GM23338 (cell line): ENCODE measurements around the gene PLPP6. TPM values are rescaled to one million over a fixed set of nuclear protein-coding genes. Genes with fewer than 3 reads are reported as not detected.

ENCODE experiments used
- ATAC-seq: fragments of 200-7000 bp; cut with Tn5 transposase; 3 replicates; pipeline ENCODE4 v1.9.1; 2020
- DNase-seq: peaks from one replicate; pipeline ENCODE4 v3.0.0-alpha.2; 2015; ENCODE audit warnings: low spot score
- H2AFZ ChIP-seq: fragments of 200-600 bp; sonication (generic); 2 replicates; pipeline ENCODE4 v1.8.0; 2016; ENCODE audit warnings: antibody characterized with exemption, mild to moderate bottlenecking, moderate library complexity
- H3F3A ChIP-seq: fragments of 200-600 bp; sonication (generic); replicated peaks from 2 replicates; pipeline ENCODE4 v1.8.0; 2017; ENCODE audit warnings: antibody characterized with exemption, mixed run types, low read depth
- H3K27ac ChIP-seq: fragments of 200-600 bp; sonication (generic); 2 replicates; pipeline ENCODE4 v1.6.1; 2016; ENCODE audit warnings: low read depth
- H3K27me3 ChIP-seq: fragments of 200-600 bp; sonication (generic); 2 replicates; pipeline ENCODE4 v1.8.0; 2016; ENCODE audit warnings: mild to moderate bottlenecking, mixed run types, moderate library complexity; ENCODE audit not compliant: insufficient read depth
- H3K36me3 ChIP-seq: fragments of 200-600 bp; sonication (generic); 2 replicates; pipeline ENCODE4 v1.8.0; 2016; ENCODE audit warnings: mild to moderate bottlenecking; ENCODE audit not compliant: insufficient read depth
- H3K4me1 ChIP-seq: fragments of 200-600 bp; sonication (generic); 2 replicates; pipeline ENCODE4 v1.8.0; 2016; ENCODE audit warnings: mild to moderate bottlenecking, moderate library complexity; ENCODE audit not compliant: insufficient read depth
- H3K4me2 ChIP-seq: fragments of 200-600 bp; sonication (generic); 2 replicates; pipeline ENCODE4 v1.7.1; 2017; ENCODE audit warnings: mixed run types
- H3K4me3 ChIP-seq: fragments of 200-600 bp; sonication (generic); 2 replicates; pipeline ENCODE4 v1.6.1; 2016; ENCODE audit warnings: mixed run types
- H3K79me2 ChIP-seq: fragments of 200-600 bp; sonication (generic); replicated peaks from 2 replicates; pipeline ENCODE4 v1.8.0; 2017; ENCODE audit warnings: mild to moderate bottlenecking; ENCODE audit not compliant: insufficient read depth
- H3K9me2 ChIP-seq: fragments of 200-600 bp; sonication (generic); 2 replicates; pipeline ENCODE4 v1.8.0; 2017; ENCODE audit not compliant: insufficient read depth
- H4K20me1 ChIP-seq: fragments of 200-600 bp; sonication (generic); replicated peaks from 2 replicates; pipeline ENCODE4 v1.8.0; 2017; ENCODE audit warnings: mild to moderate bottlenecking; ENCODE audit not compliant: insufficient read depth
- H3K27ac Mint-ChIP-seq: 2 replicates; pipeline ENCODE4 v1.8.0; 2020; ENCODE audit warnings: inconsistent platforms, mild to moderate bottlenecking, moderate library complexity, mixed read lengths
- H3K27me3 Mint-ChIP-seq: 3 replicates; pipeline ENCODE4 v1.8.0; 2022; ENCODE audit warnings: low read depth, mild to moderate bottlenecking, moderate library complexity, mixed read lengths, inconsistent platforms; ENCODE audit not compliant: insufficient read depth, poor library complexity
- H3K36me3 Mint-ChIP-seq: 3 replicates; pipeline ENCODE4 v1.8.0; 2021; ENCODE audit warnings: low read depth, mild to moderate bottlenecking, inconsistent platforms, moderate library complexity, mixed read lengths
- H3K4me1 Mint-ChIP-seq: 3 replicates; pipeline ENCODE4 v1.8.0; 2020; ENCODE audit warnings: mild to moderate bottlenecking, inconsistent platforms, mixed read lengths
- H3K4me3 Mint-ChIP-seq: 3 replicates; pipeline ENCODE4 v1.8.0; 2021; ENCODE audit warnings: moderate library complexity, mild to moderate bottlenecking, inconsistent platforms, mixed read lengths
- H3K9me3 Mint-ChIP-seq: 3 replicates; pipeline ENCODE4 v1.8.0; 2020; ENCODE audit warnings: moderate library complexity, mild to moderate bottlenecking, inconsistent platforms, mixed read lengths
- CREB1 ChIP-seq: fragments of 250-450 bp; sonication (Bioruptor Pico); IDR thresholded peaks from 2 replicates; pipeline ENCODE4 v1.5.0; 2020; ENCODE audit warnings: low read depth, mild to moderate bottlenecking, moderate library complexity
- CTCF ChIP-seq, 2 experiments: fragments of 200-600 bp in 1 of 2; sonication (generic) in 1 of 2; conservative IDR thresholded peaks; 2 replicates each; pipeline versions ENCODE4 v1.5.1 to v1.6.1; 2016 to 2017; ENCODE audit warnings: antibody characterized with exemption in 2 of 2, low read depth in 2 of 2, mild to moderate bottlenecking in 2 of 2, moderate library complexity in 1 of 2
- ETS1 ChIP-seq: IDR thresholded peaks from 2 replicates; pipeline ENCODE4 v1.6.1; 2016; ENCODE audit warnings: antibody characterized with exemption
- EZH2 ChIP-seq: fragments of 200-600 bp; sonication (generic); IDR thresholded peaks from one replicate; pipeline ENCODE4 v1.8.0; 2017; ENCODE audit warnings: antibody characterized with exemption, mild to moderate bottlenecking, low read depth; ENCODE audit not compliant: unreplicated experiment
- EZH2phosphoT487 ChIP-seq: fragments of 200-600 bp; sonication (generic); IDR thresholded peaks from one replicate; pipeline ENCODE4 v1.8.1; 2018; ENCODE audit warnings: antibody characterized with exemption; ENCODE audit not compliant: unreplicated experiment
- JUNB ChIP-seq: IDR thresholded peaks from one replicate; pipeline ENCODE4 v1.6.1; 2016; ENCODE audit warnings: antibody characterized with exemption; ENCODE audit not compliant: unreplicated experiment
- NANOG ChIP-seq: IDR thresholded peaks from 2 replicates; pipeline ENCODE4 v1.6.1; 2016; ENCODE audit warnings: antibody characterized with exemption, borderline replicate concordance
- POLR2AphosphoS5 ChIP-seq: IDR thresholded peaks from 2 replicates; pipeline ENCODE4 v1.6.1; 2016; ENCODE audit warnings: antibody characterized with exemption, low read depth
- ZNF114 ChIP-seq: fragments of 250-450 bp; sonication (Bioruptor Pico); IDR thresholded peaks from 2 replicates; pipeline ENCODE4 v1.5.0; 2020; ENCODE audit warnings: mild to moderate bottlenecking, moderate library complexity
- ZNF331 ChIP-seq: fragments of 250-450 bp; sonication (Bioruptor Pico); IDR thresholded peaks from 2 replicates; pipeline ENCODE4 v1.5.0; 2020; ENCODE audit warnings: low read depth, mild to moderate bottlenecking, moderate library complexity
- ZNF462 ChIP-seq: fragments of 250-450 bp; sonication (Bioruptor Pico); IDR thresholded peaks from 2 replicates; pipeline ENCODE4 v1.5.0; 2020; ENCODE audit warnings: mild to moderate bottlenecking, moderate library complexity
- polyA plus RNA-seq: library from polyadenylated mRNA; unstranded; fragments of >200 nt; fragmentation: Nextera tagmentation; extraction: Ambion mirVana; gene quantifications from 2 replicates; pipeline ENCODE4 v1.2.1, GENCODE V29; 2016
- total RNA-seq: library from RNA; depleted of rRNA; stranded (reverse); fragments of >200 nt; shearing (Covaris generic); gene quantifications from 2 replicates; pipeline ENCODE4 v1.2.3, GENCODE V29; 2014

The PLPP6 gene
- total and polyA plus RNA-seq, 2 experiments from 2014 or later, result 6.3 to 13.2 TPM

- TF ChIP-seq ETS1 (no peak), EZH2 (no peak), EZH2phosphoT487 (no peak), NANOG (no peak), JUNB (no peak), CTCF (conservative IDR thresholded peaks at IDR 0.05; ENCODE audit: low read depth in 2 of 2) (no peak)
Observed at GRCh38 chr9:4706021-4706420, 43.9 kb downstream of the PLPP6 start (continued).

GRCh38 chr9:4706971-4707622, 45.0 kb downstream of the PLPP6 start:
- Mint-ChIP-seq H3K27me3 (no peaks in the 10 kb centered on the region), H3K4me1 (no peaks in the 10 kb centered on the region), H3K9me3 (no peaks in the 10 kb centered on the region), H3K27ac (no peak overlapping the region), H3K4me3 (no peak overlapping the region), H3K36me3 (peaks cover 16% of the 10 kb centered on the region; the same call in 2 of the 3 replicates)
- Histone ChIP-seq H2AFZ (no peak overlapping the region), H3K9me2 (no peaks in the 10 kb centered on the region), H3K4me1 (no peaks in the 10 kb centered on the region), H3K36me3 (peaks cover 7% of the 10 kb centered on the region; the same call in 1 of the 2 replicates), H3F3A (no peaks in the 10 kb centered on the region), H3K27me3 (no peaks in the 10 kb centered on the region), H3K79me2 (no peaks in the 10 kb centered on the region), H3K4me3 (no peak overlapping the region), H3K27ac (no peak overlapping the region), H3K4me2 (no peak overlapping the region), H4K20me1 (no peaks in the 10 kb centered on the region)
- TF ChIP-seq CTCF (conservative IDR thresholded peaks at IDR 0.05; ENCODE audit: low read depth in 2 of 2) (no peak), NANOG (no peak), EZH2 (no peak), ETS1 (no peak), ZNF114 (CRISPR knock-in tag) (no peak), ZNF331 (no peak), JUNB (no peak), CREB1 (CRISPR knock-in tag) (no peak), POLR2AphosphoS5 (no peak), EZH2phosphoT487 (no peak), ZNF462 (CRISPR knock-in tag) (no peak)
- no peak for ATAC-seq
- DNase-seq, result no peak
